H1 (cell line): ENCODE measurements around the gene CBY1.

Source experiments
- CTCF ChIP-seq, 3 experiments: IDR thresholded peaks; 1 replicate in 2 of 3; 2 replicates in 1 of 3; pipeline versions ENCODE4 v1.5.1 to v1.6.1; 2011; ENCODE audit warnings: low read length in 3 of 3, mild to moderate bottlenecking in 3 of 3, inconsistent platforms in 2 of 3, low read depth in 1 of 3, moderate library complexity in 1 of 3; ENCODE audit not compliant: insufficient read depth in 1 of 3; ENCODE audit errors: control extremely low read depth in 1 of 3
- EGR1 ChIP-seq: IDR thresholded peaks from 2 replicates; pipeline ENCODE4 v1.6.1; 2011; ENCODE audit warnings: low read depth, low read length, borderline replicate concordance
- POLR2AphosphoS5 ChIP-seq: IDR thresholded peaks from 2 replicates; pipeline ENCODE4 v1.6.1; 2011; ENCODE audit warnings: low read depth, low read length
- SIN3A ChIP-seq, 2 experiments: IDR thresholded peaks in 1 of 2; conservative IDR thresholded peaks in 1 of 2; 2 replicates each; pipeline ENCODE4 v1.6.1; 2011 to 2012; ENCODE audit warnings: low read length in 2 of 2, improper control_type of control experiment in 1 of 2, low read depth in 1 of 2, mild to moderate bottlenecking in 1 of 2
- SP1 ChIP-seq: IDR thresholded peaks from 2 replicates; pipeline ENCODE4 v1.6.1; 2011; ENCODE audit warnings: low read depth, low read length

- TF ChIP-seq CTCF (IDR thresholded peaks at IDR 0.05; ENCODE audit: control extremely low read depth in 1 of 3, insufficient read depth in 1 of 3, low read depth in 1 of 3, low read length in 3 of 3) (no peak), EGR1 (no peak), POLR2AphosphoS5 (no peak), SIN3A (conservative IDR thresholded peaks at IDR 0.05 in 1 of 2, IDR thresholded peaks at IDR 0.05 in 1 of 2; ENCODE audit: low read depth in 1 of 2, low read length in 2 of 2) (no peak), SP1 (no peak)
These were observed 19.4 kb downstream of the CBY1 start for GRCh38 chr22:38675833-38676232.
